WERI-Rb-1 (cell line): ENCODE data around the gene SNCA.

Experiments
- DNase-seq: peaks from one replicate; pipeline ENCODE4 v3.0.0-alpha.2; 2020
- H3K27ac ChIP-seq: fragments of 250-450 bp; sonication (Bioruptor Pico); 2 replicates; pipeline ENCODE4 v1.5.1; 2020; ENCODE audit warnings: mild to moderate bottlenecking, moderate library complexity
- H3K27me3 ChIP-seq: fragments of 250-450 bp; sonication (Bioruptor Pico); 2 replicates; pipeline ENCODE4 v1.5.1; 2021; ENCODE audit warnings: mild to moderate bottlenecking, low read depth, moderate library complexity; ENCODE audit not compliant: insufficient read depth, severe bottlenecking
- H3K36me3 ChIP-seq: fragments of 250-450 bp; sonication (Bioruptor Pico); 2 replicates; pipeline ENCODE4 v1.5.1; 2020; ENCODE audit warnings: mild to moderate bottlenecking, moderate library complexity
- H3K4me3 ChIP-seq: 2 replicates; pipeline ENCODE4 v1.5.1; 2011; ENCODE audit warnings: low read depth, mild to moderate bottlenecking, control low read depth, low read length
- H3K9me3 ChIP-seq: fragments of 250-450 bp; sonication (Bioruptor Pico); 2 replicates; pipeline ENCODE4 v1.5.1; 2021; ENCODE audit warnings: mild to moderate bottlenecking, moderate library complexity; ENCODE audit not compliant: severe bottlenecking
- TF ChIP-seq, protein P1 (sequence below): IDR thresholded peaks from 2 replicates; pipeline ENCODE4 v1.5.1; 2011; ENCODE audit warnings: low read depth, mild to moderate bottlenecking, control low read depth, inconsistent platforms, low read length

The SNCA gene

DNA sequence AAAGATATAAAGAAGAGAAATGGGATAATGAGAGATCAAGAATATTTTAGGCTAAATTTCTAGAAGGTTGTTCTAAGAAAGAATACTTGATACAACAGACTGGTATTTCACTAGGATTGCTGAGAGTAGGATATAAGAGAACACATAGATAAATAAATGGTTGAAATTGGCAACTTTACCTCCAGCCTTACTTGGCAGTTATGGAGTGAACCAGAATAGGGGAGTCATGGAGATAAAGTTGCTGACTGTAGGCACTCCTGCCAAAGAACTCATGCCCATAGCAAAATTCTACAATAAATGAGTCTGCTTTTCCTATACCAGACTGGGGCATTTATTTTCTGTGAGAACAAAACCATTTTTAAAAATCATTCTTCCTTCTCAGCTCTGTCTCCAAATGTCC lies 31.3 kb upstream of the SNCA start:
- TF ChIP-seq, protein P1, sequence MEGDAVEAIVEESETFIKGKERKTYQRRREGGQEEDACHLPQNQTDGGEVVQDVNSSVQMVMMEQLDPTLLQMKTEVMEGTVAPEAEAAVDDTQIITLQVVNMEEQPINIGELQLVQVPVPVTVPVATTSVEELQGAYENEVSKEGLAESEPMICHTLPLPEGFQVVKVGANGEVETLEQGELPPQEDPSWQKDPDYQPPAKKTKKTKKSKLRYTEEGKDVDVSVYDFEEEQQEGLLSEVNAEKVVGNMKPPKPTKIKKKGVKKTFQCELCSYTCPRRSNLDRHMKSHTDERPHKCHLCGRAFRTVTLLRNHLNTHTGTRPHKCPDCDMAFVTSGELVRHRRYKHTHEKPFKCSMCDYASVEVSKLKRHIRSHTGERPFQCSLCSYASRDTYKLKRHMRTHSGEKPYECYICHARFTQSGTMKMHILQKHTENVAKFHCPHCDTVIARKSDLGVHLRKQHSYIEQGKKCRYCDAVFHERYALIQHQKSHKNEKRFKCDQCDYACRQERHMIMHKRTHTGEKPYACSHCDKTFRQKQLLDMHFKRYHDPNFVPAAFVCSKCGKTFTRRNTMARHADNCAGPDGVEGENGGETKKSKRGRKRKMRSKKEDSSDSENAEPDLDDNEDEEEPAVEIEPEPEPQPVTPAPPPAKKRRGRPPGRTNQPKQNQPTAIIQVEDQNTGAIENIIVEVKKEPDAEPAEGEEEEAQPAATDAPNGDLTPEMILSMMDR: no peak
- H3K27ac ChIP-seq: no peak overlapping the region
- DNase-seq: no peak
- no peaks in the 10 kb centered on the region for H3K27me3 ChIP-seq
- H3K36me3 ChIP-seq: no peaks in the 10 kb centered on the region
- peaks cover 3% of the 10 kb centered on the region for H3K9me3 ChIP-seq
- no peak overlapping the region for H3K4me3 ChIP-seq

DNA sequence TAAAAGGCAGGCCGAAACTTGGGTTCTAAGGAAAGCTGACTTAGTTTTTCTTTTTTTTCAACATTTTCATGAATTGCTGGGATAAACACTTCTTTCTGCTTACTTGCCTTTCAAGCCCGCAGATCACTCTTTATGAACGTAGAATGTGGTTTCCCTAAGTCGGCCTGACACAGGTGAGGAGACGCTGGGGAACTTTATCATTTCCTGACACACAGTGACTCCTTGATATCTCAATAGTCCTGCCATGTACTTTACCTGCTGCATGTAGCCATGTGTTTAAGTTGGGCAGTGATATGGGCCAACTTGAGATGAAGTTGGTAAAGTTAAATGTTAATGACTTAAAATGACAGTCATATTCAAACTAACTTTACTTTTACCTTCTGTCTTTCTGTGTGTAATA lies 26.6 kb upstream of the SNCA start:
- H3K9me3 ChIP-seq: peaks cover 3% of the 10 kb centered on the region

GRCh38 chr4:89860971-89861370 lies 24.0 kb upstream of the SNCA start:
- no peaks in the 10 kb centered on the region for H3K36me3 ChIP-seq
- H3K27me3 ChIP-seq: no peaks in the 10 kb centered on the region
- TF ChIP-seq, protein P1: no peak
- H3K27ac ChIP-seq: no peak overlapping the region
- DNase-seq: no peak
- H3K4me3 ChIP-seq: no peak overlapping the region
- H3K9me3 ChIP-seq: peaks cover 3% of the 10 kb centered on the region

More for the DNA sequence above, 26.6 kb upstream of the SNCA start:
- H3K27me3 ChIP-seq: no peaks in the 10 kb centered on the region
- H3K4me3 ChIP-seq: no peak overlapping the region
- H3K36me3 ChIP-seq: no peaks in the 10 kb centered on the region
- no peak overlapping the region for H3K27ac ChIP-seq
- TF ChIP-seq, protein P1: no peak
- DNase-seq: no peak

GRCh38 chr4:89855236-89855635 lies 18.3 kb upstream of the SNCA start:
- no peaks in the 10 kb centered on the region for H3K27me3 ChIP-seq
- H3K9me3 ChIP-seq: peaks cover 9% of the 10 kb centered on the region
- no peak overlapping the region for H3K27ac ChIP-seq
- no peaks in the 10 kb centered on the region for H3K36me3 ChIP-seq
- TF ChIP-seq, protein P1: no peak
- no peak overlapping the region for H3K4me3 ChIP-seq
- no peak for DNase-seq

- H3K27ac ChIP-seq: no peak overlapping the region
Observed at GRCh38 chr4:89847571-89848325, 10.8 kb upstream of the SNCA start.

More at GRCh38 chr4:89847571-89848325, 10.8 kb upstream of the SNCA start:
- no peak for DNase-seq
- H3K27me3 ChIP-seq: no peaks in the 10 kb centered on the region
- H3K36me3 ChIP-seq: no peaks in the 10 kb centered on the region
- H3K4me3 ChIP-seq: no peak overlapping the region
- H3K9me3 ChIP-seq: peaks cover 8% of the 10 kb centered on the region
- TF ChIP-seq, protein P1: no peak
